Ascending aorta (tissue), 2 donors: ENCODE data around the gene STEAP4. TPM values are rescaled to one million over a fixed set of nuclear protein-coding genes. Genes with fewer than 3 reads are reported as not detected.

Experiments
- DNase-seq, 2 donors: peaks; one replicate each; pipeline ENCODE4 v3.0.0-alpha.2; 2019; ENCODE audit warnings: low spot score in 2 of 2
- H3K27ac ChIP-seq, 2 donors: fragments of 200-600 bp; sonication (generic); one replicate each; pipeline ENCODE4 v1.5.1; 2016 to 2017; ENCODE audit warnings: mild to moderate bottlenecking in 1 of 2
- H3K27me3 ChIP-seq: fragments of 200-600 bp; sonication (generic); one replicate; pipeline ENCODE4 v1.5.1; 2017
- H3K36me3 ChIP-seq, 2 donors: fragments of 200-600 bp; sonication (generic); one replicate each; pipeline ENCODE4 v1.5.1; 2016
- H3K4me1 ChIP-seq, 2 donors: fragments of 200-600 bp; sonication (generic); one replicate each; pipeline ENCODE4 v1.5.1; 2016 to 2017; ENCODE audit warnings: mild to moderate bottlenecking in 1 of 2
- H3K4me3 ChIP-seq, 2 donors: fragments of 200-600 bp; sonication (generic); one replicate each; pipeline ENCODE4 v1.5.1; 2016 to 2017; ENCODE audit warnings: mild to moderate bottlenecking in 1 of 2
- H3K9me3 ChIP-seq, 2 donors: fragments of 200-600 bp; sonication (generic); one replicate each; pipeline ENCODE4 v1.5.1; 2016
- CTCF ChIP-seq, 3 experiments: fragments of 200-600 bp in 2 of 3; fragments of 450-650 bp in 1 of 3; sonication (generic) in 2 of 3; IDR thresholded peaks; one replicate each; pipeline ENCODE4 v1.5.1; 2016 to 2019; ENCODE audit warnings: antibody characterized with exemption in 3 of 3, mild to moderate bottlenecking in 1 of 3, moderate library complexity in 1 of 3
- intact Hi-C: fragments of 100-400 bp; cut with DNase I; formaldehyde crosslinking; loops from one replicate; pipeline ENCODE4 v1.15.1; 2023
- total RNA-seq: library from RNA; depleted of rRNA; stranded (reverse); fragments of >200 nt; gene quantifications from one replicate; pipeline ENCODE4 v1.1.0, GENCODE V29; 2016

STEAP4 gene
- total RNA-seq, 1 donor from 2014 or later = 211 TPM

GRCh38 chr7:88307412-88307811 is 718 bp upstream of the STEAP4 start:
- Histone ChIP-seq H3K27ac (no peak overlapping the region), H3K27me3 (no peaks in the 10 kb centered on the region), H3K4me3 (no peak overlapping the region), H3K9me3 (no peaks in the 10 kb centered on the region), H3K4me1 (no peaks in the 10 kb centered on the region), H3K36me3 (no peaks in the 10 kb centered on the region)
- intact Hi-C loops = no loop called here
- DNase-seq = no peak
- no peak for TF ChIP-seq CTCF (IDR thresholded peaks at IDR 0.05)

- no peak for TF ChIP-seq CTCF (IDR thresholded peaks at IDR 0.05)
- Histone ChIP-seq H3K4me1 (no peaks in the 10 kb centered on the region), H3K27ac (no peak overlapping the region), H3K36me3 (no peaks in the 10 kb centered on the region), H3K27me3 (no peaks in the 10 kb centered on the region), H3K9me3 (no peaks in the 10 kb centered on the region), H3K4me3 (no peak overlapping the region)
- intact Hi-C loops = no loop called here
- DNase-seq = no peak
Measured at GRCh38 chr7:88305044-88305443, 1.6 kb downstream of the STEAP4 start.

GRCh38 chr7:88302486-88302885 is 4.2 kb downstream of the STEAP4 start:
- H3K4me1 ChIP-seq = no peaks in the 10 kb centered on the region
- no peak for TF ChIP-seq CTCF (IDR thresholded peaks at IDR 0.05)
- intact Hi-C loops = no loop called here

GRCh38 chr7:88301924-88302323 is 4.8 kb downstream of the STEAP4 start:
- no peak overlapping the region for H3K4me3 ChIP-seq
- no peaks in the 10 kb centered on the region for H3K4me1 ChIP-seq
- no peaks in the 10 kb centered on the region for H3K27me3 ChIP-seq
- no peak for TF ChIP-seq CTCF (IDR thresholded peaks at IDR 0.05)
- DNase-seq = no peak
- H3K9me3 ChIP-seq = no peaks in the 10 kb centered on the region
- H3K36me3 ChIP-seq = no peaks in the 10 kb centered on the region
- intact Hi-C loops = no loop called here
- no peak overlapping the region for H3K27ac ChIP-seq

More at GRCh38 chr7:88302486-88302885, 4.2 kb downstream of the STEAP4 start:
- H3K36me3 ChIP-seq = no peaks in the 10 kb centered on the region
- no peak for DNase-seq
- no peaks in the 10 kb centered on the region for H3K27me3 ChIP-seq
- no peak overlapping the region for H3K4me3 ChIP-seq
- H3K27ac ChIP-seq = no peak overlapping the region
- H3K9me3 ChIP-seq = no peaks in the 10 kb centered on the region

- intact Hi-C loops = no loop called here
- no peaks in the 10 kb centered on the region for H3K27me3 ChIP-seq
- TF ChIP-seq CTCF (IDR thresholded peaks at IDR 0.05) = no peak
- no peak overlapping the region for H3K4me3 ChIP-seq
- no peaks in the 10 kb centered on the region for H3K9me3 ChIP-seq
- DNase-seq = no peak
- no peak overlapping the region for H3K27ac ChIP-seq
- H3K36me3 ChIP-seq = no peaks in the 10 kb centered on the region
- no peaks in the 10 kb centered on the region for H3K4me1 ChIP-seq
Measured at GRCh38 chr7:88300401-88300945, 6.2 kb downstream of the STEAP4 start.

- Histone ChIP-seq H3K4me1 (no peaks in the 10 kb centered on the region), H3K4me3 (no peak overlapping the region), H3K27ac (no peak overlapping the region), H3K9me3 (no peaks in the 10 kb centered on the region), H3K27me3 (no peaks in the 10 kb centered on the region), H3K36me3 (no peaks in the 10 kb centered on the region)
- no peak for TF ChIP-seq CTCF (IDR thresholded peaks at IDR 0.05)
- intact Hi-C loops = no loop called here
- DNase-seq = no peak
Measured at GRCh38 chr7:88299126-88299525, 7.6 kb downstream of the STEAP4 start.
